Activated CD4-positive, alpha-beta memory T cell treated with anti-CD3 and anti-CD28 coated beads for 36 hours (primary cell): ENCODE measurements around the gene APOBEC4. TPM values are rescaled to one million over a fixed set of nuclear protein-coding genes. Genes with fewer than 3 reads are reported as not detected.
"Not testable (repeated sequence)": the region's sequence is repeated elsewhere in the genome, so short reads cannot be mapped to it uniquely, and the experiment has no call there.

Experiments
- CTCF ChIA-PET: fragments of 350-600 bp; sonication (Branson Sonifier 250); formaldehyde crosslinking; loops from one replicate; lab custom pipeline; 2021; ENCODE audit warnings: antibody characterized with exemption, inconsistent platforms; lab: Charles Lee
- POLR2A ChIA-PET: fragments of 350-600 bp; sonication (Branson Sonifier 250); formaldehyde crosslinking; loops from one replicate; lab custom pipeline; 2021; ENCODE audit warnings: antibody characterized with exemption; lab: Charles Lee
- DNase-seq: peaks from one replicate; pipeline ENCODE4 v3.0.0-alpha.2; 2020
- H3K27ac Mint-ChIP-seq: one replicate; pipeline ENCODE4 v1.8.0; 2021; ENCODE audit warnings: mixed read lengths
- H3K27me3 Mint-ChIP-seq: one replicate; pipeline ENCODE4 v1.8.0; 2021; ENCODE audit warnings: mixed read lengths
- H3K36me3 Mint-ChIP-seq: one replicate; pipeline ENCODE4 v1.8.0; 2021; ENCODE audit warnings: mixed read lengths
- H3K4me1 Mint-ChIP-seq: one replicate; pipeline ENCODE4 v1.8.0; 2021; ENCODE audit warnings: low read depth, mixed read lengths
- H3K4me3 Mint-ChIP-seq: one replicate; pipeline ENCODE4 v1.8.0; 2021; ENCODE audit warnings: mild to moderate bottlenecking, mixed read lengths
- H3K9me3 Mint-ChIP-seq: one replicate; pipeline ENCODE4 v1.8.0; 2021; ENCODE audit warnings: mixed read lengths
- intact Hi-C: fragments of 100-400 bp; cut with micrococcal nuclease; formaldehyde crosslinking; loops from one replicate; pipeline ENCODE4 v1.15.1; 2023
- total RNA-seq, 2 experiments: library from RNA; stranded (reverse); gene quantifications; one replicate each; pipeline ENCODE4 v1.2.3, GENCODE V29; 2021

APOBEC4 gene
- total RNA-seq, 2 experiments from 2014 or later, result not detected

- Mint-ChIP-seq H3K9me3 (no peaks in the 10 kb centered on the region), H3K27ac (no peak overlapping the region), H3K4me1 (peaks cover 2% of the 10 kb centered on the region), H3K4me3 (no peak overlapping the region), H3K36me3 (no peaks in the 10 kb centered on the region), H3K27me3 (no peaks in the 10 kb centered on the region)
- CTCF ChIA-PET, result interaction anchor here (1.0 kb wide), 1 partner anchor 34 kb away, joined by 3 read pairs; no protein-coding TSS in a partner anchor
- DNase-seq, result no peak
- POLR2A ChIA-PET, result no interaction called here
- intact Hi-C loops, result loop anchor here (5.0 kb wide), 1 partner anchor 406 kb away; no protein-coding TSS in a partner anchor
Measured at GRCh38 chr1:183688341-183689060, 35.4 kb upstream of the APOBEC4 start.

GRCh38 chr1:183687546-183688304 is 34.6 kb upstream of the APOBEC4 start:
- Mint-ChIP-seq H3K9me3 (no peaks in the 10 kb centered on the region), H3K27ac (no peak overlapping the region), H3K27me3 (no peaks in the 10 kb centered on the region), H3K4me3 (no peak overlapping the region), H3K4me1 (peaks cover 2% of the 10 kb centered on the region), H3K36me3 (no peaks in the 10 kb centered on the region)
- CTCF ChIA-PET, result interaction anchor here (1.0 to 4.9 kb wide), 4 partner anchors 16 to 227 kb away, joined by 3 to 124 read pairs (median 22); partner anchors contain the start of gene APOBEC4
- intact Hi-C loops, result loop anchor here (5.0 kb wide), 1 partner anchor 405 kb away; no protein-coding TSS in a partner anchor
- no peak for DNase-seq
- POLR2A ChIA-PET, result no interaction called here

GRCh38 chr1:183686229-183686628 is 33.1 kb upstream of the APOBEC4 start:
- ChIA-PET CTCF (interaction anchor here (1.5 to 4.9 kb wide), 9 partner anchors 8 to 404 kb away, joined by 3 to 124 read pairs (median 16); partner anchors contain the start of gene APOBEC4), POLR2A (no interaction called here)
- intact Hi-C loops, result loop anchor here (5.0 kb wide), 1 partner anchor 404 kb away; no protein-coding TSS in a partner anchor
- peaks cover 3% of the 10 kb centered on the region for H3K27me3 Mint-ChIP-seq
- H3K27ac Mint-ChIP-seq, result no peak overlapping the region
- no peak for DNase-seq
- no peaks in the 10 kb centered on the region for H3K36me3 Mint-ChIP-seq
- peaks cover 2% of the 10 kb centered on the region for H3K4me1 Mint-ChIP-seq
- H3K4me3 Mint-ChIP-seq, result no peak overlapping the region
- H3K9me3 Mint-ChIP-seq, result no peaks in the 10 kb centered on the region

- H3K9me3 Mint-ChIP-seq, result no peaks in the 10 kb centered on the region
- H3K27me3 Mint-ChIP-seq, result peaks cover 3% of the 10 kb centered on the region
- POLR2A ChIA-PET, result interaction anchor here (1.3 kb wide), 1 partner anchor 10 kb away, joined by 4 read pairs; no protein-coding TSS in a partner anchor
- CTCF ChIA-PET, result interaction anchor here (0.6 to 4.9 kb wide), 40 partner anchors 9 to 1013 kb away, joined by 3 to 124 read pairs (median 4); partner anchors contain the start of gene APOBEC4
- no peaks in the 10 kb centered on the region for H3K36me3 Mint-ChIP-seq
- peak; percentile 23 for DNase-seq
- H3K27ac Mint-ChIP-seq, result no peak overlapping the region
- H3K4me1 Mint-ChIP-seq, result peaks cover 2% of the 10 kb centered on the region
- H3K4me3 Mint-ChIP-seq, result no peak overlapping the region
- intact Hi-C loops, result loop anchor here (1.0 to 5.0 kb wide), 5 partner anchors 30 to 403 kb away; no protein-coding TSS in a partner anchor
Measured at GRCh38 chr1:183685112-183685713, 32.1 kb upstream of the APOBEC4 start.

GRCh38 chr1:183679363-183679762 is 26.2 kb upstream of the APOBEC4 start:
- DNase-seq, H3K4me1 Mint-ChIP-seq, CTCF ChIA-PET, intact Hi-C loops, H3K27ac Mint-ChIP-seq, H3K9me3 Mint-ChIP-seq, H3K36me3 Mint-ChIP-seq, POLR2A ChIA-PET, H3K4me3 Mint-ChIP-seq, H3K27me3 Mint-ChIP-seq: not testable (repeated sequence)

- ChIA-PET CTCF (no interaction called here), POLR2A (interaction anchor here (0.6 kb wide), 1 partner anchor 132 kb away, joined by 4 read pairs; no protein-coding TSS in a partner anchor)
- Mint-ChIP-seq H3K36me3 (no peaks in the 10 kb centered on the region), H3K27ac (no peak overlapping the region), H3K4me3 (no peak overlapping the region), H3K4me1 (no peaks in the 10 kb centered on the region), H3K9me3 (peaks cover 2% of the 10 kb centered on the region), H3K27me3 (peaks cover 4% of the 10 kb centered on the region)
- DNase-seq, result no peak
- intact Hi-C loops, result no loop called here
Measured at GRCh38 chr1:183678819-183679218, 25.7 kb upstream of the APOBEC4 start.

- ChIA-PET POLR2A (no interaction called here), CTCF (interaction anchor here (1.3 to 5.0 kb wide), 3 partner anchors 8 to 22 kb away, joined by 8 to 26 read pairs (median 16); no protein-coding TSS in a partner anchor)
- Mint-ChIP-seq H3K4me1 (no peaks in the 10 kb centered on the region), H3K36me3 (no peaks in the 10 kb centered on the region), H3K27ac (no peak overlapping the region), H3K9me3 (peaks cover 4% of the 10 kb centered on the region), H3K4me3 (no peak overlapping the region), H3K27me3 (peaks cover 3% of the 10 kb centered on the region)
- intact Hi-C loops, result no loop called here
- no peak for DNase-seq
Measured at GRCh38 chr1:183676586-183677189, 23.6 kb upstream of the APOBEC4 start.

- ChIA-PET CTCF (interaction anchor here (4.1 to 5.0 kb wide), 2 partner anchors 9 to 21 kb away, joined by 16 to 26 read pairs; no protein-coding TSS in a partner anchor), POLR2A (no interaction called here)
- intact Hi-C loops, result no loop called here
- H3K9me3 Mint-ChIP-seq, result peaks cover 4% of the 10 kb centered on the region
- no peaks in the 10 kb centered on the region for H3K36me3 Mint-ChIP-seq
- no peaks in the 10 kb centered on the region for H3K4me1 Mint-ChIP-seq
- DNase-seq, result no peak
- H3K27me3 Mint-ChIP-seq, result peaks cover 3% of the 10 kb centered on the region
- H3K27ac Mint-ChIP-seq, result no peak overlapping the region
- no peak overlapping the region for H3K4me3 Mint-ChIP-seq
Measured at GRCh38 chr1:183675883-183676585, 22.9 kb upstream of the APOBEC4 start.

- Mint-ChIP-seq H3K27ac (no peak overlapping the region), H3K9me3 (peaks cover 4% of the 10 kb centered on the region), H3K4me1 (no peaks in the 10 kb centered on the region), H3K36me3 (no peaks in the 10 kb centered on the region), H3K4me3 (no peak overlapping the region), H3K27me3 (peaks cover 3% of the 10 kb centered on the region)
- intact Hi-C loops, result no loop called here
- POLR2A ChIA-PET, result no interaction called here
- CTCF ChIA-PET, result interaction anchor here (4.1 to 5.0 kb wide), 2 partner anchors 10 to 20 kb away, joined by 16 to 26 read pairs; no protein-coding TSS in a partner anchor
- DNase-seq, result no peak
Measured at GRCh38 chr1:183675381-183675780, 22.3 kb upstream of the APOBEC4 start.

- H3K9me3 Mint-ChIP-seq, result peaks cover 4% of the 10 kb centered on the region
- CTCF ChIA-PET, result interaction anchor here (4.1 to 5.0 kb wide), 2 partner anchors 10 to 20 kb away, joined by 16 to 26 read pairs; no protein-coding TSS in a partner anchor
- no peak for DNase-seq
Measured at GRCh38 chr1:183674886-183675285, 21.8 kb upstream of the APOBEC4 start.

GRCh38 chr1:183674339-183674738 is 21.2 kb upstream of the APOBEC4 start:
- ChIA-PET POLR2A (no interaction called here), CTCF (interaction anchor here (4.1 to 5.0 kb wide), 2 partner anchors 11 to 19 kb away, joined by 16 to 26 read pairs; no protein-coding TSS in a partner anchor)
- H3K4me3 Mint-ChIP-seq, result no peak overlapping the region
- peaks cover 2% of the 10 kb centered on the region for H3K9me3 Mint-ChIP-seq
- peaks cover 3% of the 10 kb centered on the region for H3K27me3 Mint-ChIP-seq
- H3K27ac Mint-ChIP-seq, result no peak overlapping the region
- H3K4me1 Mint-ChIP-seq, result no peaks in the 10 kb centered on the region
- intact Hi-C loops, result no loop called here
- no peaks in the 10 kb centered on the region for H3K36me3 Mint-ChIP-seq
- no peak for DNase-seq

More at GRCh38 chr1:183674886-183675285, 21.8 kb upstream of the APOBEC4 start:
- peaks cover 3% of the 10 kb centered on the region for H3K27me3 Mint-ChIP-seq
- H3K4me3 Mint-ChIP-seq, result no peak overlapping the region
- intact Hi-C loops, result no loop called here
- POLR2A ChIA-PET, result no interaction called here
- H3K27ac Mint-ChIP-seq, result no peak overlapping the region
- no peaks in the 10 kb centered on the region for H3K36me3 Mint-ChIP-seq
- H3K4me1 Mint-ChIP-seq, result no peaks in the 10 kb centered on the region
